ENCODE results near the gene VSIR.

The VSIR gene

DNA sequence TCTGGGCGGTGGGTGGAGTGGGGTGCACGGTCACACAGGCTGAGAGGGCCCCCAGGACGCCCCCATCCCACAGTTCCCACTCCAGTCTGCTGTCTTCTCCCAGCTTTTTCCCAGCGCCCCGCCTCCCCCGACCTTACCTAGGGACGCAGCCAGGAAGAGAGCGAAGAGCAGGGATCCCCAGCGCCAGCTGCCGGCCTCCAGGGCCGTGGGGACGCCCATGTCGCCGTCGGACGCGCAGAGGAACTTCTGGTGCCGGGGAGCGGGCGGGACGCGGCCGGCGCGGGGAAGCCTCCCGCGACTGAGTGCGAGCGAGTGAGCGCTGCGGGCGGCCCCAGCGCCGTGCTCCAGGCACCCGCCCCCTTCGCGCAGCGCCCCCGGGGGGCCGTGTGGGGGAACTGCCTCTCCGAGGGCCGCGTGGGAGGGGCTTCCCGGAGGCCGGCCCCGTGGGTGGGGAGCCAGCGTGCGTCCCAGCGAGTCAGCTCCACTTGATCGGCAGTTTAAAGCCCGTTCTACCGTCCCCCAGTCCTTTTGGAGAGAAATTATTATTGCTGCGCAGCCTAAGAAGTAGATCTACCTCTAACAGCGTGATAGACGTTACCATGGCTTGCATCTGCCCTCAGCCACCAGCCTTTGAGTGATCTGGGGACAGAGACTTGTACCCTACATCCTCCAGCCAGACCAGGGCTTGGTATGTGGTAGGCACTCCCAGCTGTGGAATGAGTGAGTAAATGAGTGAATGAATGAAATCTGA is at the start of gene VSIR:
Gene VSIR, minus strand, starts transcription at position 300 of the 751 bp plus-strand sequence. Its CDS starts 81 bp downstream, at position 219.
- DNase-seq (ENCODE audit: low spot score): peak; percentile 86

DNA sequence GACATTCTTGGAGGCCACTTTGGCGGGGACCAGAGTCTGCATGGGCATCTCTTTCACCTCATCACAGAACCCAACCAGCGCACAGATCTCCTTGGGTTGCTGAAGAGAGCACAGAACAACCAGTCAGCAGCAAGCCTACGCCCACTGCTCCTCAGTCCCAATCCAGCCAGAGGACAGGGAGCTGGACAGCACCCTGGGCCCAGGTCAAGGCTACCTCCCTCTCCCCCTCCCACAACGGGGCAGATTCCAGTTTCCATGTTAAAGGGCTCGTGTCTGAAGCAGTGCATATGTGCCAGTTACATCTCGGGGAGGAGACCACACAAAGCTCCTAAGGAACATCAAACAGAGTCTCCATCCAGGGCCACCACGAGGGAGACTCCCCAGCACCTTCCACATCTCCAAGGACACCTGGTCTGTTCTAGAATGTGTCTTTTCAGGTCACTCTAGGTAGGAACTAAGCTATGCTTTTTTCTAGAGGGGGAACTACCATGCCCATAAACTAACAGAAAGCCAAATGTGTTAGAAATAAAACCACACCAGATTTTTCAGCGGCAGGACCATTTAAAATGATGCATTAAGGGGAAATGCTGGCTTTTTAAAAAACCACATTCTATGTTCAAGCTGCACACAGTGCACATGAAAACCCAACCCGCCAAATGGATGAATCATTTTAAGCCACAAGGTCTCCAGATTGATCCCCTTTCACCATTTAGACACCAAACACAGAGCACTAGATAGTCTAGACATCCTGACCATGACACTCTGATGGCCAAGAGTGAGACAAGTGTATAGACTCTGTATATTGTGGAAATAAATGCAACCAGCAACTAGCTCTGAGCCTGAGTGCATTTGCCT is 48.8 kb upstream of the VSIR start:
- peak; percentile 46 for DNase-seq (ENCODE audit: low spot score)

DNA sequence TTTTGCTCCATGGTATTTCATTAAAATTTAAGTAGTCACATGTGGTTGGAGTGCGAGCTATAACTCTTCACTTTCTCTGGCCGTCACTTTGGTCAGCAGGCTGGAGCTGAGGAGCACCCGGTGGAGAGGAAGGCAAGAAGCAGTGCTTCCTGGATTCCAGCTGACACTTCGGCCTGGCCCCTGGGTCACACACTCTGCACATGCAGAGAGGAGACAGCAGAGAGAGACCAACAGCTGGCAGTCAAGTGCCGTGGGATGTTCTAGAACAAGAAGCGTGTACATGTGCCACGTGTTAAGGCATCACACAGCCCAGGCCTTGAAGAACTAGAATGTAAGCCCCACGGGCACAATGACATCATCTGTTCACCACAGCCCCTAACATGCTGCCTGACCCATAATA is 47.6 kb upstream of the VSIR start:
- DNase-seq (ENCODE audit: low spot score): no peak

DNA sequence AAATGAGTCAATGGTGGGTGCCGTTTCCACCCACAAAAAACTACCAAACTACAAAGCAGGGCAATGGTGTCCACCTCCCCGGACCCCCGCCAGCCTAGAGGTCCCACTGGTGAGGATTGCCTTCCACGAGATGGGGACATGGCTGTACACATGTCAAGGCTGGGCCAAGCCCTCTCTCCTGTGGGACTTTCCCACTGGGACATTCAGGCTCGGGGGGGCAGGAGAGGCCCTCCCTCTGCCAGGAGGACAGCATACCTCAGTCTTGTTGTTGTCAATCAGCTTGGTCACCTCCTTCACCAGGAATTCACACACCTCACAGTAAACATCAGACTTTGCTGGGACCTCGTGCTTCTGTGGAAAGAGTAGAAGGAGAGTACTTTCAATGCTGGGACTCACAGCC is 46.7 kb upstream of the VSIR start:
- DNase-seq (ENCODE audit: low spot score): no peak

DNA sequence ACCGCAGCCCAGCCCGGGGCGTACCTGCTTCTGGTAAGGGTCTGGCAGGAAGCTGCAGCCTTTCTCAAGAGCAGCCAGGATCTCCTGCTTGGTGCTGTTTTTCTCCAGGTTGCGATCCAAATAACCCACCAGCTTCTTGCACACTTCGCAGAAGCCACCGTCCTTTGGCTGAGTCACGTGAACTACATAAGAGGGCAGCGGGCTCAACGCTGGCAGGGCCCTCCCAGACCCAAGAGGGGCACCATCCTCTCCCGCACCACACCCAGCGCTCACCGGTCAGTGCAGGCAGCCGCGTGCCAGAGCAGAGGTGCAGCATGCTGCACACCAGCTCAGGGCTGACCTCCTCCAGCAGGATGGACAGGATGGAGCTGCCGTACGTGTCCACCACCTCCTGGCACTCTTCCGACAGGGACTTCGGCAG is 46.1 kb upstream of the VSIR start:
- DNase-seq (ENCODE audit: low spot score): no peak

DNA sequence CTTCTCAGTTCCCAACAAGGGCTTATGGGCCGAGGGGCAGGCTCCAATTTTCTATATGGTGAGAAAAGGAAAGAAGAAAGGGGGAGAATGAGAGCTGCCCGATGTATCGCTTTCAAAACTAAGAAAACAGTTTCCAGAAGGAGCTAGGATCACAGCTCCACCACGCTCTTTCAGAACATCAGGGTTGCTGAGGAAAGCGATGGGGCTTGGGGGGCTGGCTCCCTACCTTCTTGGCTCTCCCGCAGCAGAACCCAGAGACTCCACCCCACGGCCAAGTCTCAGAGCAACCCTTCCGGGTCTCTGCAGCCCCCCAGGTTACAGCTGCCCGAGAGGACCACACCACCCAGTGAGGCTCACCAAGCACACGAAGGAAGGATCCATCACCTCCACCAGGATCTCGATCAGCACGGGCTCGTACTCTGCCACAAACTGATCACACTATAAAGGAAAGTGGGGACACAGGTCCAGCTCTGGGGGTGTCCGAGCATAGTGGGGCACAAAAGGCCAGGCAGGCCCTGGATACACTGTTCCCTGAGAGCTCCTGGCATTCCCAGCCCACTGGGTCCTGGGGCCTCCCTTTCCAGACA is 45.4 kb upstream of the VSIR start:
- DNase-seq (ENCODE audit: low spot score): no peak

DNA sequence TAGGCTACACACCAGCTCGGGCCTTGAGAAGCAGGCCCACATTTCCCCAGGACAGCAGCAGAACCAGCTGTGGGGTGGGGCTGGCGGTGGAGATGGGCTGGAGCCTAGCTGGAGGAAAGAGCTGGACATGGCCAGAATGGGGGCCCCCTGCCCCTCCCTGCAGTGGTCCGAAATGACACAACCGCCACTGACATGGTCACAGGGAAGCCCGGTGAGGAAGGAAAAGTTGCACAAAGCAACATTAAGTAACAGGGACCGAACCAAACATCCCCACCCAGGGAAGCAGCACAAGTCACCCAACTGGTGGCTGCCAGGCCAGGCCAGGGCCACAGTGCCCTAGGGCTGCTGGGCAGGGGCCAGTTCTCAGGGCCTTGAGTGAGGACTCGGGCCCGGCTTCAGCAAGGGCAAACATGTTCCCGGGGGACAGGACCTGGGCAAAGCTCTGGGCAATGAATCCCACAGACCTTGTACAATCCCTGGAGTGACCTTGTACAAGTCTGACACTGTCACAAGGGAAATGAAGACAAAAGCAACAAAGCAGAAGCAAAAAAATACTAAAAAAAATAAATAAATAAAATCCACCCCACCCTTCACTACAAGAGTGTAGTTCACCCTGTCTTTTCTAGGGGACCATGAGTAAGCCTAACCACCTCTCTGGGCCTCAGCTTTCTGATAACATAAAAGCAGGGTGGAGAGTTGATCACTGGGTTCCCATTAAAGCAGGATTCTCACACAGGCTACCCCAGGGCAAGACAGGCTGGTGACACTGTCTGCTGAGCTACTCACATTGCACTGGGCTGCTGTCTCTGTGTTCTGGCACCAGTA is 44.7 kb upstream of the VSIR start:
- no peak for DNase-seq (ENCODE audit: low spot score)

DNA sequence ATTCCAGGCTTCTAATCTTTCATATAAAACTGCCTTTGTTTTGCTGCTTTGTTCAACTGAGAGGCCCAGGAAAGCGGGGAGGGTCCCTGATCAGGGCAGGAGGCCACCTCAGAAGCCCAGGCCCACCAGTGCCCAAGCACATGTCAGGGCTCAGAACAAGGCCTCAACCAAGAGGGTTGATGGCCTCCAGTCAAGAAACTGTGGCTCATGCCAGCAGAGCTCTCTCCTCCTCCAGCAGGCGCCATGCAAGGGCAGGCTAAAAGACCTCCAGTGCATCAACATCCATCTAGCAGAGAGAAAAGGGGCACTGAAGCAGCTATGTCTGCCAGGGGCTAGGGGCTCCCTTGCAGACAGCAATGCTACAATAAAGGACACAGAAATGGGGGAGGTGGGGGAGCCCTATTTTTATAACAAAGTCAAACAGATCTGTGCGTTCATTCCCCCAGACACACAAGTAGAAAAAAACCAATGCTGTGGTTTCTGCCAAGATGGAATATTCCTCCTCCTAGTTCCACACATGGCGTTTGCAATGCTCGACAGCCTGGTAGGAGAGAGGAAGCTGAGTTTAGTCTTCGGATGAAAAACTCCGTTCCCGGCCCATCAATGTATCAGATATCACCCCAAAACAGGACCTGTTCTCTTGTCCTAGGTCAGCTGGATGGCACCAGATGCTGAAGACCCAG is 43.8 kb upstream of the VSIR start:
- no peak for DNase-seq (ENCODE audit: low spot score)

DNA sequence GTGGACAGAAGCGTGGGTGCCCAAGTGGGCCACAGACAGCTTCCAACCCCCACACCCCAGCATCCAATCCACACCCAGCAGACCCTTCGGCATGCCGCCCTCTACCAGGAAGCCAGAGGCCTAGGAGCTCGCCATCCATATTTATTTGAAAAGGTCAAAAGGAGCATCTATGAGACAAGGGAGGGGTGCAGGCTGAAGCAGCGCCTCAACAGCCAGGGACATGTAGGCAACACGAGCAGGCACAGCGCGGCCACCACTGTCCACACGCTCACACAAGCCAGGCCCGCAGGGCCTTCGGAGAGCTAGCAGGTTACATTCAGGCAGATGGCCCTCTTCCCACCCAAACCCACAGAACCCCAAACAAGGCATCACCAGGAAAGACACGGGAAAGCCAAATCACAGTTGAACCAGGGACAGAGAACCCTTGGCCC is 43.1 kb upstream of the VSIR start:
- no peak for DNase-seq (ENCODE audit: low spot score)

DNA sequence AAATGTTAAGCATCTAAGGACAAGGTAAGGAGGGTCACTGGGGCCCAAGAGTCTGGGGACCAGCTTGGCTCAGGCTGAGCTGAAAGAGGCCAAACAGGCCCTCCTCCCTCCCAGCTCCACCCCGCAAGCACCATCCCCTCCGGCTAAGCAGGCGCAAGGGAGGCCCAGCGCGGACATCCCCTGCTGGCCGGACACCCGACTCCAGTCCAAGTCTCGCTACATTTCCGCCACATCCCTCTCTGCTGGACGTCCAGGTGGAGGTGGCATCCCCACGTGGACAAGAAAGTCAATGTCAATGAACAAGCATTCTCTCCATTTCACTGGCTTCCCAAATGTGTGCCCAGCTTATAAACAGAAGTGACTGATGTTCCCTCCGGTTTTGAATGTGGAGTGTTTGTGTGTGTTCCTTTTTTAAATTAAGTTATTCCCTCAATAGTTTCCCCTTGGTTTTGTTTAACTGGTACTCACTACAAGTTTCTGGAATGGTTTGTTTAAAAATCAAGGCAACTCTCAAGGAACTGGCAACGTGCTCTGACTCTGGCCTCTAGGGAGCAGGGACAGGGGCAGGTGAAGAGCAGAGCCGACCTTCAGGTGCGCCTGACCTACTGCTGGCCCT is 42.3 kb upstream of the VSIR start:
- DNase-seq (ENCODE audit: low spot score): no peak

DNA sequence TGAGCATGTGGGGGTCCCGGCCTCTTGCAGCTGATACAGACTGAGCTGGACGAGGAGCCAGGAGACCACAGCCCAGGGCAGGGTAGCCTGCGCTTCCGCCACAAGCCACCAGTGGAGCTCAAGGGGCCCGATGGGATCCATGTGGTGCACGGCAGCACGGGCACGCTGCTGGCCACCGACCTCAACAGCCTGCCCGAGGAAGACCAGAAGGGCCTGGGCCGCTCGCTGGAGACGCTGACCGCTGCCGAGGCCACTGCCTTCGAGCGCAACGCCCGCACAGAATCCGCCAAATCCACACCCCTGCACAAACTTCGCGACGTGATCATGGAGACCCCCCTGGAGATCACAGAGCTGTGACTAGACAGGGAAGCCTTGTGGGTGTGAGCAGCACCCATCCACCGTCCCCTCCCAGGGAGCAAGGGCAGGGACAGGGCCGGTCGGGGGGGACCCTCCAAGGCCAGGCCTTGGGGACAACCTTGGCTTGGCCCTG is 41.6 kb upstream of the VSIR start:
- DNase-seq (ENCODE audit: low spot score): no peak

DNA sequence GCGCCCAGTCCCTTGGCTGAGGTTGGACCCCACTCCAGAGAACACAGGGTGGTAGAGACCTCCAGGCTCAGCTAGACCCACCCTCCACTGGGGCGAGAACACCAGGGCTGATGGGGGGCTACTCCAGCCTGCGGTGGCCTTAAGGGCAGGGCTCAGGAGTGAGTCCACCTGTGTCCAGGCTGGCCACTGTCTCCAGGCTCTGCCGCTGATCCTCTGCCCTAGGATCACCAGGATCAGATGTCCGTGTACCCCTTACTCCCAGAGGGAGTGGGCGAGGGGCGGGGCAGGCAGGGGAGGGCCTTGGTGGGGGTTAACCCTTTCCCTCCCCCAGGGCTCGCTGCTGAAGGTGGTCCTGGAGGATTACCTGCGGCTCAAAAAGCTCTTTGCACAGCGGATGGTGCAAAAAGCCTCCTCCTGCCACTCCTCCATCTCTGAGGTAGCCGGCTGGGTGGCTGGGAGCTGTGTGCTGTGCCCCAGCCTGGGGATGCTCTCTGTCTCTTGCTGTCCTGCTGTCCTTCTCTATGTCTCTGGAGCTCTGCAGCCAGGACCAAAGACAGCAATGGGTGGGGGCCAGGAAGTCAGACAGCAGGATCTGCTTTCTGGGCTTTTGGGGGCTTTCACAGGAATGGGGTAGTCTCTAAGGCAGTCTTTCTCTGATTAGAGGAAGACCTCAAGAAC is 39.7 kb upstream of the VSIR start:
- DNase-seq (ENCODE audit: low spot score): no peak

DNA sequence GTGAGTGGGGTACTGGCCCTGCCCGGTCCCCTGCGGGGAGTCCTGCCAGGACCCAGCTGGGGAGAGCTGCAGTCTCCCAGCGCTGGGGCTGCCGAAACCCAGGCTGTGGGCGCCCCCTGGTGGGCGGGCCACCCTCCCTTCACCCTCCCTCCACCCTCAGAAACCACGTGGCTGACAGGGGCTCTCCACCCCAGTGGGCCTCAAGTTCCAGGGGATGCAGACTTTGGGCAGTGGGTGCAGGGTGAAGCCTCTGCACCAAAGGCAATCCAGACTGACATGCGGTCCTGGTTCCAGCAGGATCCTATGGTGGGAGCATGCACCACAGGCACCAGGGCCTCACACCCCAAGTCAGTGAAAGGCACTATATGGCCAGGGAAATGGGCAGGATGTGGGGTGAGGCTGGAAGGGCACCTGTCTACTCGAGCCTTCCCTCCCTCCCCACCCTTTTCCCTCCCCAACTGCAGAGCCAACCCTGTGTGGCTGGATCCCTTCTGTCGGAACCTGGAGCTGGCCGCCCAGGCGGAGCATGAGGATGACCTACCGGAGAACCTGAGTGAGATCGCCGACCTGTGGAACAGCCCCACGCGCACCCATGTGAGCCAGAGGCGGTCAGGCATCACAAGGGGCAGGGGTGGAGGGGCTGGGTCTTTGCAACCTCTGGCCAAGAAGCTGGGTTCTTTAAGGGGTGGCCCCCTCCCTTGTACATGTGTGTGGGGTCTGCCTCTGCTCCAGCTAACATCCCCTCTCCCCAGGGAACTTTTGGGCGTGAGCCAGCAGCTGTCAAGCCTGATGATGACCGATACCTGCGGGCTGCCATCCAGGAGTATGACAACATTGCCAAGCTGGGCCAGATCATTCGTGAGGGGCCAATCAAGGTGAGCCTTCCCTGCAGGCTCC is 38.9 kb upstream of the VSIR start:
- DNase-seq (ENCODE audit: low spot score): peak; percentile 72

DNA sequence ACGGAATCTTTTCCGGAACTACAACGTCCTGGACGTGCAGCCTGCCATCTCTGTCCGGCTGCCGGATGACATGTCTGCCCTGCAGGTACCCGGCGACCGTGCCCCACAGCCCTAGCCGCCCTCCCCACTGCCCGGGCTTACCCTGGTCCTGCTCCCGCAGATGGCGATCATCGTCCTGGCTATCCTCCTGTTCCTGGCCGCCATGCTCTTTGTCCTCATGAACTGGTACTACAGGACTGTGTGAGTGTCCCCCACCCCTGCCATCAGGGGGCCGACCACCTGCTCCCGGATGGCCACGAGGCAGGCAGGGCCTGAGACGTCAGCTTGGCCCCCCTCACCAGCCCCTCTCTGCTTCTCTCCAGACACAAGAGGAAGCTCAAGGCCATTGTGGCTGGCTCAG is 38.0 kb upstream of the VSIR start:
- no peak for DNase-seq (ENCODE audit: low spot score)

DNA sequence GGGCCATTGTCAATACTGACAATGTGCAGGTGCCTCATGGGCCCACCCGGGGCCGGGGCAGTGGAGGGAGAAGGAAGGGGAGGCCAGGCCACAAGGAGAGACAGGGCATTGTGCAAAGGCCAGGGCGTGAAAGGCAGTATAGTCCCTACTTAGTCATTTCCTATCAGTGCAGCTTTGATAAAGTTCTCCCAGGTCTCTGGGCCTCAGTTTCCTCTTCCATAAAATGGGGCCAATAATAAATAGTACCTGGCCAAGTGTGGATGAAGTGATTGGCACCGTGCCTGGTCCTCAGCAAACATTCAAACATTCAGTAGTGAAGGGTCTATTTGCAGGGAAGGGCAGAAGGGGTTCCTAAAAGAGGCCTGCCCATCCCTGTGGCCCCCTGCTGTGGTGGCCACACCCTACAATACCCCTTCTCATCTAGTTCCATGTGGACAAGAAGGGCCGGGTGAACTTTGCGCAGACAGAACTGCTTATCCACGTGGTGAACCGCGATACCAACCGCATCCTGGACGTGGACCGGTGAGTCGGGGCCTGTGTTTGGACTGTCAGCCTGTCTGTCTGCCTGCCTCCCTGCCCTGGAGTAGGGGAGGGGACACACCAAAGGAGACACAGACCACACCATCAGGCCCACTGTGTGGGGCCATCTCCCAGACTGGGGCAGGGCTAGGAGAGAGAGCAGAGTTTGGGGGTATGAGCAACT is 36.9 kb upstream of the VSIR start:
- no peak for DNase-seq (ENCODE audit: low spot score)

DNA sequence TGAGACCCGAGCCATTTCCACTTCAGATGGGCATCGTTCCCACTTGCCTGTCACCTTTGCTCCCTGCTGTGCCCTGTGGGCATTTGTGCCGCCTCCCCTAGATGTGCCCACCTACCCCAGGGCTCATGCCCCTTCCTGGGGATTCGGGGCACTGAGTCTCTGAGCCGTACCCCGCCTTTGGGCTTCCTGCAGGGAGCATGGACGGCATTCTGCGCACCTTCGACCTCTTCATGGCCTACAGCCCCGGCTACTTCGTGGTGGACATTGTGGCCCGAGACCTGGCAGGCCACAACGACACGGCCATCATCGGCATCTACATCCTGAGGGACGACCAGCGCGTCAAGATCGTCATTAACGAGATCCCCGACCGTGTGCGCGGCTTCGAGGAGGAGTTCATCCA is 36.3 kb upstream of the VSIR start:
- no peak for DNase-seq (ENCODE audit: low spot score)

DNA sequence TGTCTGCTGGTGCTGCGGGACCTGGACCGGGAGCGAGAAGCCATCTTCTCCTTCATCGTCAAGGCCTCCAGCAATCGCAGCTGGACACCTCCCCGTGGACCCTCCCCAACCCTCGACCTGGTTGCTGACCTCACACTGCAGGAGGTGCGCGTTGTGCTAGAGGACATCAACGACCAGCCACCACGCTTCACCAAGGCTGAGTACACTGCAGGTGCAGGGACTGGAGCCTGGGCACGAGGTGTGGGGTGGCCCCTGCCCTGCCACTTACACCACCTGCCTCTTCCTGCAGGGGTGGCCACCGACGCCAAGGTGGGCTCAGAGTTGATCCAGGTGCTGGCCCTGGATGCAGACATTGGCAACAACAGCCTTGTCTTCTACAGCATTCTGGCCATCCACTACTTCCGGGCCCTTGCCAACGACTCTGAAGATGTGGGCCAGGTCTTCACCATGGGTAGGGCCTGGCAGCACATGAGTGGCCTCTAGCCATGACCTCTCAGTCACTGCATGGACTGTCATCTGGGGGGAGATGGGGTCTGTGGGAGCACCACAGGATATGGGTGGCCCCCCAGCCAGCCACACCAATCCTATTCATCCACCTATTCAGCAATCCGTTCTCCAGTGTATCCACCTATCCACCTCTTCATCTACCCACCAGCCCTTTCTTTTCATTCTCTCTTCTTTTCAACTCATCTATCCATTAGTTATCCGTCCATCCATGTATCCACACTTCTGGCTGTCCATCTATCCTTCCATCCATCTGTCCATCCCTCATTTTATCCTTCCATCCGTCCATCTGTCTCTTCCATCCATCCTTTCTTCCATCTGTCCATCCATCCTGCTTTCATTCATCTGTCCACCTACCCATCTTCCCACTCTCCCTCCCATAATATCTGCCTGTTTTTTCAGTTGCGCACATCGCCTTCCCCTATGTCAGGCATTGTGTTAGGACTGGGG is 34.5 kb upstream of the VSIR start:
- DNase-seq (ENCODE audit: low spot score): no peak

Data from activated CD4-positive, alpha-beta T cell treated with anti-CD3 and anti-CD28 coated beads, Interleukin-2, Interleukin-4, amounts not matched to agents 100 ng/mL and 50 ng/mL, durations not matched to agents 16 hours and 8 hours (primary cell).